HCT116 (cell line): Measurements from ENCODE around the gene PHF21B. TPM values are rescaled to one million over a fixed set of nuclear protein-coding genes. Genes with fewer than 3 reads are reported as not detected.

Source experiments
- ATAC-seq: fragments of 200-7000 bp; cut with Tn5 transposase; 2 replicates; pipeline ENCODE4 v1.9.1; 2020; ENCODE audit warnings: mild to moderate bottlenecking, moderate library complexity
- BruUV-seq: library from RNA; stranded (reverse); fragments of 400-500 nt; replicated peaks from 2 replicates; lab custom pipeline; 2021; lab: Mats Ljungman, UMichigan
- CTCF ChIA-PET: fragments of 300-600 bp; sonication (Branson Sonifier 250); formaldehyde crosslinking; loops from one replicate; lab custom pipeline; 2021; ENCODE audit warnings: antibody characterized with exemption; lab: Charles Lee
- POLR2A ChIA-PET: fragments of 300-600, 350-600 bp; sonication (Branson Sonifier 250); formaldehyde crosslinking; loops from one replicate; lab custom pipeline; 2021; ENCODE audit warnings: antibody characterized with exemption; lab: Charles Lee
- RAD21 ChIA-PET, 2 experiments: fragments of 300-600 bp; sonication (Branson Sonifier 250); formaldehyde crosslinking; loops; one replicate each; lab custom pipeline; 2023; ENCODE audit warnings: low total read pairs in 2 of 2; ENCODE audit not compliant: uncharacterized antibody in 2 of 2, unreplicated experiment in 2 of 2, low non-redundant PET in 1 of 2; lab: Charles Lee
- DNase-seq: peaks from one replicate; pipeline ENCODE4 v3.0.0-alpha.2; 2010; ENCODE audit warnings: low read depth, low spot score
- H2AFZ ChIP-seq: fragments of 200-600 bp; shearing (Covaris generic), sonication (generic); 2 replicates; pipeline ENCODE4 v1.6.1; 2017; ENCODE audit warnings: low read depth, mixed run types, mixed read lengths, antibody characterized with exemption, low read length; ENCODE audit not compliant: poor library complexity, severe bottlenecking
- H3K27ac ChIP-seq: 2 replicates; pipeline ENCODE4 v1.5.1; 2012; ENCODE audit warnings: low read depth, low read length
- H3K27me3 ChIP-seq: fragments of 200-600 bp; sonication (generic); 2 replicates; pipeline ENCODE4 v1.6.1; 2016; ENCODE audit warnings: mixed run types, low read length, mixed read lengths; ENCODE audit not compliant: insufficient read depth
- H3K36me3 ChIP-seq, 2 experiments: fragments of 200-500 bp in 1 of 2; fragments of 200-600 bp in 1 of 2; sonication (Bioruptor generic) in 1 of 2; sonication (generic) in 1 of 2; 2 replicates each; pipeline versions ENCODE4 v1.5.1 to v1.6.1; 2014 to 2016; ENCODE audit warnings: low read length in 2 of 2, inconsistent platforms in 1 of 2, mixed read lengths in 1 of 2, mixed run types in 1 of 2; ENCODE audit not compliant: insufficient read depth in 2 of 2, control insufficient read depth in 1 of 2
- H3K4me1 ChIP-seq, 2 experiments: fragments of 200-600 bp in 1 of 2; sonication (generic) in 1 of 2; 2 replicates each; pipeline versions ENCODE4 v1.5.1 to v1.6.1; 2012 to 2017; ENCODE audit warnings: low read length in 2 of 2, inconsistent platforms in 1 of 2, mild to moderate bottlenecking in 1 of 2, mixed read lengths in 1 of 2, mixed run types in 1 of 2, moderate library complexity in 1 of 2; ENCODE audit not compliant: insufficient read depth in 2 of 2, control insufficient read depth in 1 of 2
- H3K4me2 ChIP-seq: fragments of 200-600 bp; sonication (generic); 2 replicates; pipeline ENCODE4 v1.6.1; 2017; ENCODE audit warnings: mixed run types, low read length, mixed read lengths
- H3K4me3 ChIP-seq, 2 experiments: fragments of 200-600 bp in 1 of 2; sonication (generic) in 1 of 2; replicated peaks in 1 of 2; 2 replicates each; pipeline ENCODE4 v1.5.1; 2011 to 2016; ENCODE audit warnings: low read length in 2 of 2, control low read depth in 1 of 2, low read depth in 1 of 2, mild to moderate bottlenecking in 1 of 2, mixed read lengths in 1 of 2, mixed run types in 1 of 2
- H3K79me2 ChIP-seq: fragments of 200-600 bp; sonication (generic); 2 replicates; pipeline ENCODE4 v1.6.1; 2017; ENCODE audit warnings: mild to moderate bottlenecking, mixed run types, low read length, moderate library complexity, mixed read lengths; ENCODE audit not compliant: insufficient read depth
- H3K9ac ChIP-seq: fragments of 200-600 bp; sonication (generic); 2 replicates; pipeline ENCODE4 v1.6.1; 2016; ENCODE audit warnings: low read length, mixed read lengths
- H3K9me2 ChIP-seq: fragments of 200-600 bp; sonication (generic), shearing (Covaris generic); 2 replicates; pipeline ENCODE4 v1.6.1; 2017; ENCODE audit warnings: mixed run types, mild to moderate bottlenecking, moderate library complexity; ENCODE audit not compliant: insufficient read depth
- H3K9me3 ChIP-seq, 2 experiments: fragments of 200-500 bp in 1 of 2; fragments of 200-600 bp in 1 of 2; sonication (Bioruptor generic) in 1 of 2; sonication (generic) in 1 of 2; 2 replicates each; pipeline ENCODE4 v1.6.1; 2014 to 2017; ENCODE audit warnings: low read length in 2 of 2, mixed read lengths in 2 of 2, inconsistent platforms in 1 of 2, low read depth in 1 of 2, mild to moderate bottlenecking in 1 of 2, mixed run types in 1 of 2, moderate library complexity in 1 of 2; ENCODE audit not compliant: control insufficient read depth in 1 of 2, insufficient read depth in 1 of 2
- H4K20me1 ChIP-seq: fragments of 200-600 bp; sonication (generic), shearing (Covaris generic); 2 replicates; pipeline ENCODE4 v1.6.1; 2017; ENCODE audit warnings: mixed run types, mild to moderate bottlenecking, moderate library complexity; ENCODE audit not compliant: insufficient read depth
- CBX3 ChIP-seq: IDR thresholded peaks from 2 replicates; pipeline ENCODE4 v1.6.1; 2012; ENCODE audit warnings: low read depth
- CEBPB ChIP-seq: IDR thresholded peaks from 2 replicates; pipeline ENCODE4 v1.6.1; 2012; ENCODE audit warnings: low read depth
- ELF1 ChIP-seq: IDR thresholded peaks from 2 replicates; pipeline ENCODE4 v1.6.1; 2012; ENCODE audit warnings: low read depth, borderline replicate concordance
- EZH2phosphoT487 ChIP-seq: fragments of 200-600 bp; IDR thresholded peaks from 2 replicates; pipeline ENCODE4 v1.6.1; 2018; ENCODE audit warnings: antibody characterized with exemption, borderline replicate concordance
- POLR2A ChIP-seq: IDR thresholded peaks from 2 replicates; pipeline ENCODE4 v1.7.0; 2011; ENCODE audit warnings: borderline replicate concordance; ENCODE audit not compliant: insufficient read depth, insufficient read length; ENCODE audit errors: extremely low read depth
- POLR2AphosphoS5 ChIP-seq: IDR thresholded peaks from 2 replicates; pipeline ENCODE4 v1.6.1; 2011; ENCODE audit warnings: mild to moderate bottlenecking, low read depth, low read length, moderate library complexity
- RAD21 ChIP-seq: IDR thresholded peaks from 2 replicates; pipeline ENCODE4 v1.6.1; 2012; ENCODE audit warnings: low read depth, mild to moderate bottlenecking
- YY1 ChIP-seq: IDR thresholded peaks from 2 replicates; pipeline ENCODE4 v1.6.1; 2011; ENCODE audit warnings: low read length, low read depth, moderate library complexity, mild to moderate bottlenecking; ENCODE audit not compliant: insufficient replicate concordance; ENCODE audit errors: extremely low read depth
- ZFX ChIP-seq: fragments of 450-650 bp; IDR thresholded peaks from 2 replicates; pipeline ENCODE4 v1.6.1; 2017
- ZNF274 ChIP-seq: fragments of 200-500 bp; sonication (Bioruptor generic); IDR thresholded peaks from 2 replicates; pipeline ENCODE4 v1.6.1; 2014; ENCODE audit warnings: mild to moderate bottlenecking, low read depth, low read length, inconsistent platforms
- intact Hi-C: fragments of 100-400 bp; cut with micrococcal nuclease; formaldehyde crosslinking; loops from 2 replicates; pipeline ENCODE4 v1.10.0; 2022
- total RNA-seq: library from RNA; stranded (reverse); gene quantifications from one replicate; pipeline ENCODE4 v1.2.1, GENCODE V29; 2021; ENCODE audit not compliant: unreplicated experiment
- TF ChIP-seq, protein P1 (sequence below): IDR thresholded peaks from 2 replicates; pipeline ENCODE4 v1.6.1; 2012
- TF ChIP-seq, protein P2 (sequence below), 3 experiments: fragments of 200-600 bp in 1 of 3; sonication (generic) in 1 of 3; IDR thresholded peaks in 2 of 3; conservative IDR thresholded peaks in 1 of 3; 2 replicates each; pipeline ENCODE4 v1.5.1; 2012 to 2017; ENCODE audit warnings: low read depth in 2 of 3, low read length in 2 of 3, antibody characterized with exemption in 1 of 3, borderline replicate concordance in 1 of 3, control low read depth in 1 of 3, mild to moderate bottlenecking in 1 of 3, mixed read lengths in 1 of 3, mixed run types in 1 of 3, moderate library complexity in 1 of 3; ENCODE audit not compliant: insufficient read depth in 1 of 3
- TF ChIP-seq, protein P3 (sequence below): IDR thresholded peaks from 2 replicates; pipeline ENCODE4 v1.6.1; 2011; ENCODE audit warnings: mild to moderate bottlenecking, low read length, moderate library complexity; ENCODE audit not compliant: insufficient replicate concordance; ENCODE audit errors: extremely low read depth

Gene PHF21B
- total RNA-seq, 1 experiment from 2014 or later, result not detected

DNA sequence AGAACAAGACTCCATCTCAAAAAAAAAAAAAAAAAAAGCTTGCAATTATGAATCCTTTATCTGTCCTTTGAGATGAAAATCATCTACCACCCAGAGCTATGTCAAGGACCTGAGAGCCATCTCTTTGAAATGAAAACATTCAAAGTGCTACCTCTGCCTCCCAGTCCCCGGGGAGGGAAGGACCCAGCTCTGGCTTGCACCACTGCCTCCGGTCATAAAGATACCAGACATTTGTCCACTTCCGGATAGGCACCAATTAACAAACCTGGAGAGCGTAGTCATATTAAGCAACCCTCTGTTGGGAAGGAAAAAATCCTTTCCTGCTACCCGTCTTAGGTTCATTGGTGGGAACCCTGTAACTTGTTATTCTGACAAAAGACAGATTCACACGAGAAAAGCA lies 158.9 kb downstream of the PHF21B start:
- no peak overlapping the region for H2AFZ ChIP-seq
- no TSS peak for BruUV-seq
- H3K4me1 ChIP-seq, result no peaks in the 10 kb centered on the region
- no peak for ATAC-seq
- no peak overlapping the region for H3K9ac ChIP-seq
- H3K27ac ChIP-seq, result no peak overlapping the region
- TF ChIP-seq ZFX (no peak), EZH2phosphoT487 (no peak)
- no peaks in the 10 kb centered on the region for H3K79me2 ChIP-seq
- ChIA-PET RAD21 (no interaction called here), POLR2A (no interaction called here), CTCF (no interaction called here)
- H3K4me3 ChIP-seq, result no peak overlapping the region
- H3K27me3 ChIP-seq, result no peaks in the 10 kb centered on the region
- intact Hi-C loops, result no loop called here
- H3K9me3 ChIP-seq, result no peaks in the 10 kb centered on the region
- H4K20me1 ChIP-seq, result no peaks in the 10 kb centered on the region
- peaks cover 0 to 5% of the 10 kb centered on the region in 2 experiments; a peak in 2 of 4 replicates for H3K36me3 ChIP-seq
- no peak overlapping the region for H3K4me2 ChIP-seq
- no peak for DNase-seq
- no peaks in the 10 kb centered on the region for H3K9me2 ChIP-seq

DNA sequence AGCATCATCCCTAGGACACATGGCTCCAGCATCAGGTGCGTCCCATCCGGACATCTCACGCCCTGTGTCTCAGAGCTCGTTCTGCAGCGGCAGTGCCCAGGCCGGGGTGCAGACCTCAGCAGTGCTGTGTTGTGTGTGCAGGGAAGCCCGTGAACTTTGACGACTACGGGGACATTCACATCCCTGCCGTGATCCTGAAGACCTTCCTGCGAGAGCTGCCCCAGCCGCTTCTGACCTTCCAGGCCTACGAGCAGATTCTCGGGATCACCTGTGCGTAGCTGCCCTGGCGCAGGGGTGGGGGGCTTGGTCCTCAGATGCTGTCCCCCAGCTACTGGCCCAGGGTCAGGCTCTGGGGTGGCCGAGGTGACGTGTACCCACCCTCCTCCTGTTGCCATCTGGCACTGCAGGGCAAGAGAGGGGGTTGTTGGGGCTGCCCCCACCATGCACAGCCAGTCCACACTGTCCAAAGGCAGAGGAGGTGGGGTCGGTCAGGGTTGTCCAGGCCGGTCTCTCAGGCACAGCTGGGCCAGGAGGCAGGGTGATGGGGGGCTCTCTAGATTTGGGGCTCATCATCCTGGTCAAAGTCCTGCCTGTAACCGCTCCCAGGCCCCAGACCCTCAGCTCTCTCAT lies 160.9 kb downstream of the PHF21B start:
- Histone ChIP-seq H3K79me2 (no peaks in the 10 kb centered on the region), H3K4me1 (no peaks in the 10 kb centered on the region), H3K9me2 (no peaks in the 10 kb centered on the region), H3K9me3 (no peaks in the 10 kb centered on the region), H4K20me1 (no peaks in the 10 kb centered on the region), H3K27ac (no peak overlapping the region), H3K36me3 (peaks cover 4 to 9% of the 10 kb centered on the region in 2 experiments; a peak in 3 of 4 replicates), H2AFZ (no peak overlapping the region), H3K4me2 (no peak overlapping the region), H3K27me3 (no peaks in the 10 kb centered on the region), H3K9ac (no peak overlapping the region), H3K4me3 (no peak overlapping the region)
- TF ChIP-seq CBX3 (no peak), RAD21 (no peak), CEBPB (no peak), YY1 (no peak), ELF1 (no peak), POLR2AphosphoS5 (no peak), ZNF274 (no peak), POLR2A (no peak), EZH2phosphoT487 (no peak)
- TF ChIP-seq, protein P1, sequence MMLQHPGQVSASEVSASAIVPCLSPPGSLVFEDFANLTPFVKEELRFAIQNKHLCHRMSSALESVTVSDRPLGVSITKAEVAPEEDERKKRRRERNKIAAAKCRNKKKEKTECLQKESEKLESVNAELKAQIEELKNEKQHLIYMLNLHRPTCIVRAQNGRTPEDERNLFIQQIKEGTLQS, result no peak
- TF ChIP-seq, protein P2, sequence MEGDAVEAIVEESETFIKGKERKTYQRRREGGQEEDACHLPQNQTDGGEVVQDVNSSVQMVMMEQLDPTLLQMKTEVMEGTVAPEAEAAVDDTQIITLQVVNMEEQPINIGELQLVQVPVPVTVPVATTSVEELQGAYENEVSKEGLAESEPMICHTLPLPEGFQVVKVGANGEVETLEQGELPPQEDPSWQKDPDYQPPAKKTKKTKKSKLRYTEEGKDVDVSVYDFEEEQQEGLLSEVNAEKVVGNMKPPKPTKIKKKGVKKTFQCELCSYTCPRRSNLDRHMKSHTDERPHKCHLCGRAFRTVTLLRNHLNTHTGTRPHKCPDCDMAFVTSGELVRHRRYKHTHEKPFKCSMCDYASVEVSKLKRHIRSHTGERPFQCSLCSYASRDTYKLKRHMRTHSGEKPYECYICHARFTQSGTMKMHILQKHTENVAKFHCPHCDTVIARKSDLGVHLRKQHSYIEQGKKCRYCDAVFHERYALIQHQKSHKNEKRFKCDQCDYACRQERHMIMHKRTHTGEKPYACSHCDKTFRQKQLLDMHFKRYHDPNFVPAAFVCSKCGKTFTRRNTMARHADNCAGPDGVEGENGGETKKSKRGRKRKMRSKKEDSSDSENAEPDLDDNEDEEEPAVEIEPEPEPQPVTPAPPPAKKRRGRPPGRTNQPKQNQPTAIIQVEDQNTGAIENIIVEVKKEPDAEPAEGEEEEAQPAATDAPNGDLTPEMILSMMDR (IDR thresholded peaks at IDR 0.05 in 2 of 3, conservative IDR thresholded peaks at IDR 0.05 in 1 of 3; ENCODE audit: borderline replicate concordance in 1 of 3, insufficient read depth in 1 of 3, low read depth in 2 of 3, low read length in 2 of 3), result no peak
- TF ChIP-seq, protein P3, sequence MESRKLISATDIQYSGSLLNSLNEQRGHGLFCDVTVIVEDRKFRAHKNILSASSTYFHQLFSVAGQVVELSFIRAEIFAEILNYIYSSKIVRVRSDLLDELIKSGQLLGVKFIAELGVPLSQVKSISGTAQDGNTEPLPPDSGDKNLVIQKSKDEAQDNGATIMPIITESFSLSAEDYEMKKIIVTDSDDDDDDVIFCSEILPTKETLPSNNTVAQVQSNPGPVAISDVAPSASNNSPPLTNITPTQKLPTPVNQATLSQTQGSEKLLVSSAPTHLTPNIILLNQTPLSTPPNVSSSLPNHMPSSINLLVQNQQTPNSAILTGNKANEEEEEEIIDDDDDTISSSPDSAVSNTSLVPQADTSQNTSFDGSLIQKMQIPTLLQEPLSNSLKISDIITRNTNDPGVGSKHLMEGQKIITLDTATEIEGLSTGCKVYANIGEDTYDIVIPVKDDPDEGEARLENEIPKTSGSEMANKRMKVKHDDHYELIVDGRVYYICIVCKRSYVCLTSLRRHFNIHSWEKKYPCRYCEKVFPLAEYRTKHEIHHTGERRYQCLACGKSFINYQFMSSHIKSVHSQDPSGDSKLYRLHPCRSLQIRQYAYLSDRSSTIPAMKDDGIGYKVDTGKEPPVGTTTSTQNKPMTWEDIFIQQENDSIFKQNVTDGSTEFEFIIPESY, result no peak
- no TSS peak for BruUV-seq
- ChIA-PET CTCF (no interaction called here), POLR2A (no interaction called here), RAD21 (no interaction called here)
- intact Hi-C loops, result no loop called here
- ATAC-seq, result no peak
- no peak for DNase-seq
